NCI-H82 (cell line): ENCODE data around the gene ETV5.

Source experiments
- DNase-seq: peaks from one replicate; lab custom pipeline; 2025; lab: John Stamatoyannopoulos, UW

ETV5 gene

DNA sequence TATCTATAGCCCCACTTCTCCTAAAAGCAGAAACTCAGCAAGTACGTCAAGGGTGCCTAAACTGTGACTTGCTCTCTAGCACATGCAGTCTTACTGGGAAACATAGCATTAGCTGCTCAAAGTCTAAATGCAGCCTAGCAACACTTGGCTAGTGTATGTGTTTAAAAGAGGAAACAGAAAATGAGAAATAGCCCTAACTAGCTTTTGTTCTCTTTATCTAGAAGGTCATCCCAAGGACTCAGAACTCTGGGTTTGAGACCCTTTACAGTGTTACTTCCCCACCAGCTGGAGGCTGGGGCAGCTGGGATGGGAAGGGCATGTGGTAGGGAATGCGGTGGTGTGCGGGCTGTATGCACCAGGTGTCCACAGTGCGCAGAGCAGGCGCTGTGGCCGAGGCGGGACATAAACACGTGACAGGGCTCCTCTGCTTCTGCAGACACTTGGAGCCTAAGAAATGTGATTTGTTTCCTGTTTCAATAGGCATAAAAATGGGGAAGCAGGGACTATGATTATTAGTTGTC is 13.3 kb downstream of the ETV5 start:
- DNase-seq, result peak; percentile 26

DNA sequence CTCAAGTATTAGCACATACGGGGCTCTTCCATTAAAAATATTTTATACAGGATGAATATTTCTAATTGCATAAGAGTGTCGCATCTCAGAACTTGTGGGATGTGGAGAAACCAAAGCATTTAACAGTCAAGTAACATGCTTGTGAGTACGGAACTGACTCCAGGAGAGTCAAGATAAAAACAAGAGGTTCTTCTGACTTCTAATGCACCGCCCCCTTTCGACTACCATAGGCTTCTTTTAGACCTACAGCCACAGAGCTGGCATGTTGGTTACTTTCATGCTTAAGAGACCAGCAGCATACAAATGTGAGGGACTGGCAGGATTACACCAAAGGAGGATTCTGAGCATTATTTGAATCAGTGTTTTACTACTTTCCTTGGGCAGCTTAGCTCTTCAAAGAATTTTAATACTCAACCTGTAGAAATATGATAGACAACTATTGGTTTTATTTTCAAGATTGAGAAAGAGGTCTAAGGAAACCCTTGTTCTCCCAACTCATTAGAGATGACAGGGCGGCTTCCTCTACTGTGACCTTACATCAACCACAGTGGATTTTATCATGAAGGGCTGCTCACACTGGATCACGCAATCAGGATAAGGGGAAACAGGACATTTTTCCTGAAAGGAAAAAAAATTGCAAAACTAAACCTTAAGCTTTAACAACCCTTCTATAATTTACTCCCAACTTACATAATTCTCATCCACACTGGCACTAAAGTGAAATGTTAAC is 14.0 kb downstream of the ETV5 start:
- no peak for DNase-seq

- no peak for DNase-seq
Measured at GRCh38 chr3:186094271-186094670, 14.6 kb downstream of the ETV5 start.

GRCh38 chr3:186093271-186093900 is 15.5 kb downstream of the ETV5 start:
- DNase-seq, result no peak

GRCh38 chr3:186092360-186093070 is 16.4 kb downstream of the ETV5 start:
- no peak for DNase-seq

DNA sequence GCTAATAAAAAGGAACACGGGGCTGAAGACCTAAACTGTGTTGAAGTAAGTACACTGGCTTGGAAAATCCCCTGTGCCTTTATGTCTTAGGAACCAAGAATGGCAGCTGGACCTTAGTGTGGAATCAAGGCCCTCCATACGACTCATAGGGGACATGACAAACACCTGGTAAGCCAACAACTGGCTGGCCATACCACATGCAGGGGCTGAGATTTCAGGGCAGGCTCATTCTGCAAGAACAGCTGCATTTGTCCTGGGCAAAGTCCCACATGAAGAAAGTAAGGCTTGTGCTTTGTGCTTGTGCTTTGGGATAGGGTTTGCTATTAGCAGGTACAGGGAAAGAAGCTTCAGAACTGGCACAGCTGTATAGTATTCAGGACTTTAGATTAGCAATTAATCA is 18.0 kb downstream of the ETV5 start:
- no peak for DNase-seq

- no peak for DNase-seq
Measured at GRCh38 chr3:186088335-186088734, 20.6 kb downstream of the ETV5 start.

DNA sequence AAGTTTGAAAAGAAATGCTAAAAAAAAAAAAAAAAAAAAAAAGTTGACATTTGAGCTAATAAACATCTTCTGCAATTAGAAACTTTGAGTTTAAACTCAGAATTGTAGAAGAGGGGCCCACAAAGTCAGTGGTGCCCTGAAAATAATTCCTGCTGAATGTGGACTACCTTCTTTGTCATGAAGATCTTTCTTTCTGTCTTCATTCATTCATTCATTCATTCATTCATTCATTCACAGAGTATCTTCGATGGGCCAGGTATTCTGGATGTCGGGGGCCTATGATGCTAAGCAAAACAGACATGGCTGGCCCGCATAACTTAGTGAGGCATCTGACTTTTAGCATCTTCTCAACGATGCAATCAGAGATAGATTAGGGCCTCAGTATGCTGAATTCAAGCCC is 24.6 kb downstream of the ETV5 start:
- no peak for DNase-seq

- DNase-seq, result no peak
Measured at GRCh38 chr3:186083746-186084145, 25.1 kb downstream of the ETV5 start.

DNA sequence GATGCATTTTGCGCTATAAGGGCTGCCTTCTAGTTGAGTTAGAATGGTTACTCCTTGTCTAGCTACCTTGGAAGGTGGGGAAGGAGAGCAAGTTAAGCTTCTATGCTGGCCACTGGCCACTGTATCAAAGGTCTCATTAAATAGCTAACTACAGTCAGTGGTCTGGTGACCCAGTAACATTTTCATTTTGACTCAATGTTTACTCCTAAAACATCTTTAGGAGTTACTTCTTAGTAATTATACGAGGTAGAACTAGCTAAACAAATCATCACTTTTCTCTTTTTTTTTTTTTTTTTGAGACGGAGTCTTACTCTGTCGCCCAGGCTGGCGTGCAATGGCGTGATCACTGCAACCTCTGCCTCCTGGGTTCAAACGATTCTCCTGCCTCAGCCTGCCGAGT is 26.7 kb downstream of the ETV5 start:
- DNase-seq, result no peak

GRCh38 chr3:186081678-186082077 is 27.2 kb downstream of the ETV5 start:
- DNase-seq, result no peak

DNA sequence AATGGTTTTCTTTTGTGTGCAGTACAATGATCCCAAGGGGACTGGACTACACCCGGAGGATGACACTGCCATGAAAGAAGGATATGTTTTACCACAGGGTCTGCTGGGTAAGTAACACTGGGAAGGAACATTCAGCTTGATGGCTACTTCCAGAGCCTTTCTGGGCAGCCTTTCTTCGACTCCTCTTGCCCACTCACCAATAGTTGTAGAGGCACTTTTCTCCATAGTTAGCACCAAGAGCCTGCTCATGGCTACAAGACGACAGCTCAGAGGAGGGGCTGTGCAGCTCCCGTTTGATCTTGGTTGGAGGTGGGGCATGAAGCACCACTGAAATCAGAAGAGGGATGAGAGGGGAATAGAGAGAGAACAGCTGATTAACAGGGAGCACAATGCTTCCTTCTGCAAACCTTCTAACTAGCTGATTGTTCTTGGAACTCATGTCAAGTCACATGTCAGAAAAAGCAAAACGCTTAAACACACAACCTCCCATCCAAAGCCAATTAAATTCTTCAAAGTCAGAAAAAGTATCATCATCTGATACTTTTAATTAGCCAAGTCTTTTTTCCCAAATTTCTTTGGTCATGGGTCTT is 27.9 kb downstream of the ETV5 start:
- no peak for DNase-seq

GRCh38 chr3:186079925-186080324 is 29.0 kb downstream of the ETV5 start:
- no peak for DNase-seq

GRCh38 chr3:186077466-186077865 is 31.4 kb downstream of the ETV5 start:
- no peak for DNase-seq

- no peak for DNase-seq
Measured at GRCh38 chr3:186075931-186076567, 32.8 kb downstream of the ETV5 start.

- no peak for DNase-seq
Measured at GRCh38 chr3:186075489-186075888, 33.4 kb downstream of the ETV5 start.

DNA sequence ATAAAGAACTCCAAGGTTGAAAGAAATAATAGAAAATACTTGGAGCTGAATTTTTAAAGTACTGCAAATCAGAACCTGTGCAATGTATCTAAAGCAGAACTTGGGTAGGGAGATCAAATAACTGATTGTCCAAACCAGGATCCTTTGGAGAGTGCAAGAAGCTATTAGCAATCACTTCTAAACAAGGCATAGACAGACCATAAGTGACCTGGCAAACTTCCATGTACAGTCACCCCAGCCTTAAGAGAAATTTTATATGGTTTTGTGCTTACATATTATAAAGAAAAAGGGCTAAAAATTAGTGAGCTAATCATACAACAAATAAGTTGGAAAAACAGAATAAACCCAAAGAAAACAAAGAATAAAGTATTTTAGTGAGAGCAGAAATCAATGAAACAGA is 35.2 kb downstream of the ETV5 start:
- DNase-seq, result no peak

GRCh38 chr3:186070996-186071395 is 37.9 kb downstream of the ETV5 start:
- DNase-seq, result no peak

DNA sequence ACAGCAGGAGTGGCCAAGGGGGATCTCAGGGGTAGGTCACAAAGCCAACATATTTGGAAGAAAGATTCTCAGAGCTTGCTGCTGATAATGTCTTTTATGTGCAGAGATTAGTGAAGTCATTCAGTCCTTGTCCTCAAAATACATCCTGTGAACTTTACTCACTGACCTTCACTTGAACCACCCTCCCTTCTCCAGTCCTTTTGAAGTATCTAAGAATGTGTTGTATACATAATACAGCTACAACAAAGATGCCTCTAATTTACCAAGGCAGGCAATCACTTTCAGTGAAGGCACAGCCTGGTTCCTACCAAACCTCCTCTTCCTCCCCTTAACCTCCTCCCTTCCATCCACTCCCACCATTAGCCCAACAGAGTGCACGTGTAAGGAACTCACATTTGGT is 38.3 kb downstream of the ETV5 start:
- DNase-seq, result no peak

GRCh38 chr3:186070133-186070532 is 38.8 kb downstream of the ETV5 start:
- DNase-seq, result no peak

GRCh38 chr3:186069199-186069598 is 39.7 kb downstream of the ETV5 start:
- DNase-seq, result no peak

GRCh38 chr3:186068243-186068552 is 40.7 kb downstream of the ETV5 start:
- no peak for DNase-seq
